ENCODE results near the gene NDUFB7.
"Not testable (repeated sequence)": the region's sequence is repeated elsewhere in the genome, so short reads cannot be mapped to it uniquely, and the experiment has no call there.

The NDUFB7 gene

DNA sequence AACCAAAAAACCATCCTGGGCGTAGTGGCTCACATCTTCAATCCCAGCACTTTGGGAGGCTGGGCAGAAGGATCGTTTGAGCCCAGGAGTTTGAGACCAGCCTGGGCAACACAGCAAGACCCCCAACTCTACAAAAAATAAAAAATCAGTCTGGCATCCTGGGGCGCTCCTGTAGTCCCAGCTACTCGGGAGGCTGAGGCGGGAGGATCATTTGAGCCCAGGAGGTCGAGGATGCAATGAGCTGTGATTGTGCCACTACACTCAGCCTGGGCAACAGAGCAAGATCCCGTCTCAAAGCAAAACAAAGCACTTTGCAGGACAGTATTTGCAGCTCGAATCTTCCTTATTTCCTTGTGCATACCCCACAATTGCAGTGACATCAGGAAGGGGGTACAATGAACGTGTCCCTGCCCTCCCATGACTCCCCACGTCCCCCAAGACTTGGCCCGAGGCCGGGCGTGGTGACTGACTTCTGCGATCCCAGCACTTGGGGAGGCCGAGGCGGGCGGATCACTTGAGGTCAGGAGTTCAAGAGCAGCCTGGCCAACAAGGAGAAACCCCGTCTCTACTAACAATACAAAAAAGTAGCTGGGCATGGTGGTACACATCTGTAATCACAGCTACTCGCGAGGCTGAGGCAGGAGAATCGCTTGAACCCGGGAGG, 870 bp downstream of the NDUFB7 start:
- DNase-seq (ENCODE audit: low spot score) = no peak

- no peak for DNase-seq (ENCODE audit: low spot score)
Measured at GRCh38 chr19:14567079-14567478, 4.8 kb downstream of the NDUFB7 start.

- no peak for DNase-seq (ENCODE audit: low spot score)
Measured at GRCh38 chr19:14566712-14567077, 5.2 kb downstream of the NDUFB7 start.

GRCh38 chr19:14565765-14566711, 5.8 kb downstream of the NDUFB7 start:
- no peak for DNase-seq (ENCODE audit: low spot score)

GRCh38 chr19:14565298-14565679, 6.6 kb downstream of the NDUFB7 start:
- no peak for DNase-seq (ENCODE audit: low spot score)

- DNase-seq (ENCODE audit: low spot score) = not testable (repeated sequence)
Measured at GRCh38 chr19:14564652-14565297, 7.1 kb downstream of the NDUFB7 start.

DNA sequence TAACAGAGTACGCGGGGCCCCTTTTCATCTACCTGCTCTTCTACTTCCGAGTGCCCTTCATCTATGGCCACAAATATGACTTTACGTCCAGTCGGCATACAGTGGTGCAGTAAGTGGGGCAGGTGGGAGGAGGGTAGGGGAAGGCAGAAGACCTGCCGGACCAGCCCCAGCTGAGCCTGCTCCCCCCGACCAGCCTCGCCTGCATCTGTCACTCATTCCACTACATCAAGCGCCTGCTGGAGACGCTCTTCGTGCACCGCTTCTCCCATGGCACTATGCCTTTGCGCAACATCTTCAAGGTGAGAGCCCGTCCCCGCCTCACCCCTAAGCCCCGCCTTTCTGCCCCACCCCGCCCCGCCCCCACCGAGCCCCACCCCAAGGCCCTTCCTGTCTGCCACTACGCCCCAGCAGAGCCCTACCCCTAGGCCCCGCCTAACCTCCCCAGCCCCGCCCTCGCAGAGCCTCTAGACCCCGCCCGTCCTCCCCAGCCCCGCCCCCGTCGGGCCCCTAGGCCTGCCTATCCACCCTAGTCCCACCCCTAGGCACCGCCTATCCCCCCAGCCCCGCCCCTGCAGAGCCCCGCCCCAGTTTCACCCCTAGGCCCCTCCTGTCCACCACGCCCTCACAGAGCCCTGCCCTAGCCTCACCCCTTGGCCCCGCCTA, 7.7 kb downstream of the NDUFB7 start:
- DNase-seq (ENCODE audit: low spot score) = no peak

DNA sequence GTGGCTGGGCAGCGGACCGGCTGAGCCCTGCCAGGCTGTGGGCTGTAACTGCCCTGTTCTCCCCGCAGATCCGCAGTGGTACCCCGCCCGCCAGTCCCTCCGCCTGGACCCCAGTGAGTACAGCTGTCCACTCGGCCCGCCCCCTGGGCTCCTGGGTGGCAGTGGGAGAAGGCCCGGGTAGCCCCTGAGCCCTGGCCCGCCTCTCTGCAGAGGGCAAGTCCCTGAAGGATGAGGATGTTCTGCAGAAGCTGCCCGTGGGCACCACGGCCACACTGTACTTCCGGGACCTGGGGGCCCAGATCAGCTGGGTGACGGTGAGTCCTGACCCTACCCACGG, 8.3 kb downstream of the NDUFB7 start:
- DNase-seq (ENCODE audit: low spot score) = no peak

DNA sequence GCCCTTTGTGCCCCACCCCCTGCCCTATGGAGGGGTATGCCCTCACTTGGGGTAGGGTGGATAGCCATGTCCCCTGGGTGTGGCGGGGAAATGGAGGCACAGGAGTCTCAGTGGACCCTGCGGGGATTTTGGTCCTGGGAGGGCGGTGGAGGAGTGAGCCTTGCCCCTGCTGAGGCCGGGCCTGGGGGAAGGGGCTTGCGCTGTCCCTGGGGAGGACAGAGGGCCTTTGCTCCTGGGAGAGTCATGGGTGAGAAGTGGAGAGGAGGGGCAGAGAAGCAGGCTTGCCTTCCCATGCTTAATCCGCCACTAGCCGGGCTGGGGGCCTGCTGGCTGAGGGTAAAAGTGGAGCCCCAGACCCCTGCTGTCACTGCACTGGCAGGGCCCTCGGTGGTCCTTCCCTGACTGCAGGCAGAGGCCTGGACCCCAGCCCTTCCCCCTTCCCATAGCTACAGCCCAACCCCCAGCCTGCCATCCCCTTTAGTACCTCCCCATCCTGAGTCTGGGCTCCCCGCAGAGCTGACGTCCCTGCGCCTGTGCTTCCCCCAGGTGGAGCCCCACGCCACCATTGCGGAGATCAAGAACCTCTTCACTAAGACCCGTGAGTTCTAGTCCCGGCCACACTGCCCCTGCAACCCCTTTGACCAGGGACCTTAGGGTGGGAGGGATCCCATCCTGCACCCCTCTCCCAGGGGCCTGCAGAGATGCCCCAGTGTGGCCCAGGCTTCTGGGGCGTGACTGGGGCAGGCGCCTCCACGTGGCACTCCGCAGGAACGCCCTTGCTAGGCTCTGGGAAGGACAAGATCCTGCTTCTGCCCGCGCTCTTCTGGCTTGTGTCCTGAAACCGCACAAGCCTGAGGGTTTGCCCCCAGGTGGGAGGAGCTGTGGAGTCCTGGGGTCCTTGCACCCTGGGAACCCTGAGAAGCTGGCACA, 8.9 kb downstream of the NDUFB7 start:
- no peak for DNase-seq (ENCODE audit: low spot score)

GRCh38 chr19:14561847-14562351, 10.0 kb downstream of the NDUFB7 start:
- DNase-seq (ENCODE audit: low spot score) = no peak

GRCh38 chr19:14561249-14561648, 10.6 kb downstream of the NDUFB7 start:
- no peak for DNase-seq (ENCODE audit: low spot score)

- DNase-seq (ENCODE audit: low spot score) = no peak
Measured at GRCh38 chr19:14560776-14561108, 11.1 kb downstream of the NDUFB7 start.

DNA sequence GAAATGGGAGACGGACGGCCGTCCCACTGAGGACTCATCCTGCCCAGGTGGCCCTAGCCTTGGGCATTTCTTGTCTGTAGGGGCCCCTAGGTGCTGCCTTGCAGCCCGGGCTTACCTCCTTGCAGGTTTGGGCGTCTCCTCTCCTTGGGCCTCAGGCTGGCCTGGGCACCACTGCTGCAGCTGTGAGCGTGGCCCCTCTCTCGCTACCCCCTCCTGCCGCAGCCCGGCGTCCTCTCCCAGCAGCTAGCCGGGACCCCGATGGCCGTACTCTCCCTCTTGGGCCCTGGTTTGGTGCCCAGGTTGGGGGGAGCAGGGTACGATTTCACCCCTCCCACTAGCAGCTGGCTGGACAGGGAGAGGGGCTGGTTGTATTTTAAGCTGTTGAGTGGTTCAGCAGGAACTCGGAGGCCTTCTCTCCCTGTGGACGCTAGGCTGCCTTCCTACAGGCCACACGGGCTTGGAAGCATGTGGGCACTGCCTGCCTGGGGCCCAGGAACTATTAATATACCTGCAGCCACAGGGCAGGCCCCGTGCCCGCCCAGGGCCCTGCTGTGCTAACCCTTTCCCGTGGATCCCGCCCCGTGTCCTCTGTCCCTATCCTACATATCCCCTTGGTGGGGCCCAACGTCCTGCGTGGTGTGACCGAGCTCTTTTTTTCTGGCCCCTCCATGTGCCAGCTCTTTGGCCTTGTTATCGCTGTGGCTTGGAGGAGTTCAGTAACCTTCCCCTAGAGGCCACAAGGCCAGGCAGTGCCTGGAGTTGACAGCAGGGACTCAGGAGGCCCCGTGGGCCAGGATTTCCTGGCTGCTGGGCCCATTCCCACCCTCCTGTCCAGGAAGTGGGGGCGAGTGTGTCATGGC, 11.7 kb downstream of the NDUFB7 start:
- DNase-seq (ENCODE audit: low spot score) = no peak

GRCh38 chr19:14558370-14559066, 13.3 kb downstream of the NDUFB7 start:
- DNase-seq (ENCODE audit: low spot score) = no peak

- peak; percentile 78 for DNase-seq (ENCODE audit: low spot score)
Measured at GRCh38 chr19:14556662-14557188, 15.1 kb downstream of the NDUFB7 start.

- DNase-seq (ENCODE audit: low spot score) = no peak
Measured at GRCh38 chr19:14555918-14556661, 15.8 kb downstream of the NDUFB7 start.

DNA sequence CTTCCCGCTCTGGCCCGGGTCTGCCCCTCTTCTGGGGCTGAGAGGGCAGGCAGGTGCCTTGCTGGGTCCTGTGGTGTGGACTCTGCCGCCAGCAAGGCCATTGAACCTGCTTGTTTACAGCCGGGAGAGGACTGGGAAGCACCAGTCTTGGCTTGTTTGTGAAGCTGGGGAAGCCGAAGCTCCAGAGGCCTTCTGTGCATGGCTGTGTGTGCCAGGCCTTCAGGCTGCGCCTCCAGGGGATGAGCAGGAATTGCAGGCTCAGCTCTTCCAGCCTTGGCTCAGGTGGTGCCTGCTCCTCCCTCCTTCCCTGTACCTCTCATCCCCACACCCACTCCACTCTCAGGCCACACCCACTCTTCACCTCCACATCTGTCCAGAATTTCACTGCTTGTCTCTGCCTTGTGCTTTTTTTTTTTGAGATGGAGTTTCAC, 17.5 kb downstream of the NDUFB7 start:
- no peak for DNase-seq (ENCODE audit: low spot score)

GRCh38 chr19:14553939-14554243, 18.0 kb downstream of the NDUFB7 start:
- no peak for DNase-seq (ENCODE audit: low spot score)
